Sigmoid colon (tissue), 7 donors: ENCODE results near the gene SELPLG. TPM values are rescaled to one million over a fixed set of nuclear protein-coding genes. Genes with fewer than 3 reads are reported as not detected.
A peak's percentile ranks its signal among the peaks of the same experiment; 100 is the strongest.

ENCODE experiments used
- DNase-seq: peaks from one replicate; pipeline ENCODE4 v3.0.0-alpha.2; 2019
- H3K27ac ChIP-seq, 4 donors: fragments of 200-600 bp; sonication (generic); one replicate each; pipeline ENCODE4 v1.5.1; 2016 to 2019; ENCODE audit warnings: mild to moderate bottlenecking in 1 of 4
- H3K27me3 ChIP-seq, 3 donors: fragments of 200-600 bp; sonication (generic); one replicate each; pipeline ENCODE4 v1.5.1; 2019; ENCODE audit warnings: mild to moderate bottlenecking in 1 of 3
- H3K36me3 ChIP-seq, 4 donors: fragments of 200-600 bp; sonication (generic); one replicate each; pipeline ENCODE4 v1.5.1; 2016 to 2019
- H3K4me1 ChIP-seq, 4 donors: fragments of 200-600 bp; sonication (generic); one replicate each; pipeline ENCODE4 v1.5.1; 2017 to 2019
- H3K4me3 ChIP-seq, 4 donors: fragments of 200-600 bp; sonication (generic); one replicate each; pipeline ENCODE4 v1.5.1; 2017 to 2019; ENCODE audit warnings: mild to moderate bottlenecking in 2 of 4, moderate library complexity in 1 of 4
- H3K9me3 ChIP-seq, 4 donors: fragments of 200-600 bp in 3 of 4; sonication (generic) in 3 of 4; one replicate each; pipeline versions ENCODE4 v1.5.1 to v1.6.1; 2013 to 2019
- CTCF ChIP-seq, 4 experiments: fragments of 450-650 bp in 3 of 4; fragments of 200-600 bp in 1 of 4; IDR thresholded peaks; one replicate each; pipeline ENCODE4 v1.5.1; 2016 to 2019; ENCODE audit warnings: antibody characterized with exemption in 4 of 4, mild to moderate bottlenecking in 3 of 4, moderate library complexity in 2 of 4
- EP300 ChIP-seq, 4 donors: sonication (generic); formaldehyde crosslinking; IDR thresholded peaks; one replicate each; pipeline ENCODE4 v1.6.1; 2017; ENCODE audit warnings: antibody characterized with exemption in 4 of 4
- POLR2A ChIP-seq, 2 donors: fragments of 450-650 bp; IDR thresholded peaks; one replicate each; pipeline ENCODE4 v1.6.1; 2016; ENCODE audit warnings: antibody characterized with exemption in 2 of 2, mild to moderate bottlenecking in 2 of 2, moderate library complexity in 2 of 2
- POLR2AphosphoS5 ChIP-seq, 4 donors: sonication (generic); formaldehyde crosslinking; IDR thresholded peaks; one replicate each; pipeline ENCODE4 v1.6.1; 2017; ENCODE audit warnings: antibody characterized with exemption in 4 of 4
- WGBS, 2 donors: extraction: QIAGEN DNeasy Blood & Tissue Kit; methylation state at CpG; one replicate each; pipeline ENCODE4 v1.1.7; 2013; 5-methylcytosine and 5-hydroxymethylcytosine counted together
- intact Hi-C: fragments of 100-400 bp; cut with DNase I; formaldehyde crosslinking; loops from one replicate; pipeline ENCODE4 v1.15.1; 2023
- polyA plus RNA-seq, 3 donors: library from polyadenylated mRNA; stranded (reverse); fragments of 200-250 nt; gene quantifications; one replicate each; pipeline ENCODE4 v1.2.3, GENCODE V29; 2013
- total RNA-seq, 4 donors: library from RNA; depleted of rRNA; stranded (reverse); fragments of >200 nt; gene quantifications; one replicate each; pipeline ENCODE4 v1.1.0, GENCODE V29; 2016
- donor health status: healthy with polysubstance abuse.
- donor health status: Bipolar disorder and iron deficiency.
- donor health status: healthy.

Gene SELPLG
- total and polyA plus RNA-seq, 7 donors: 1.8 to 26.1 (median 6.7) TPM

GRCh38 chr12:108670066-108670631, 36.5 kb upstream of the SELPLG start:
- WGBS, 2 donors: 86 to 92% methylated on average over 7 of the region's 7 CpGs
- intact Hi-C loops: no loop called here
- H3K27ac ChIP-seq: peak overlapping the region; percentile 27 to 99 (median 84)

GRCh38 chr12:108668542-108668941, 34.8 kb upstream of the SELPLG start:
- Histone ChIP-seq H3K4me1 (peaks cover 0 to 87% (median 73%) of the 10 kb centered on the region in 4 donors), H3K27ac (peak overlapping the region; percentile 18 to 99 (median 84)), H3K36me3 (no peaks in the 10 kb centered on the region), H3K27me3 (no peaks in the 10 kb centered on the region), H3K9me3 (no peaks in the 10 kb centered on the region), H3K4me3 (no peak overlapping the region)
- TF ChIP-seq POLR2A (IDR thresholded peaks at IDR 0.05): no peak
- peak in 1 of 4 donors; percentile 10 for TF ChIP-seq POLR2AphosphoS5 (IDR thresholded peaks at IDR 0.05)
- no peak for TF ChIP-seq EP300 (IDR thresholded peaks at IDR 0.05)
- no peak for TF ChIP-seq CTCF (IDR thresholded peaks at IDR 0.05)
- 85 to 90% methylated on average over 1 of the region's 1 CpG for WGBS, 2 donors
- intact Hi-C loops: no loop called here
- no peak for DNase-seq

More at GRCh38 chr12:108670066-108670631, 36.5 kb upstream of the SELPLG start:
- Histone ChIP-seq H3K27me3 (no peaks in the 10 kb centered on the region), H3K9me3 (no peaks in the 10 kb centered on the region), H3K4me3 (no peak overlapping the region), H3K4me1 (peaks cover 0 to 78% (median 57%) of the 10 kb centered on the region in 4 donors), H3K36me3 (peaks cover 0 to 6% (median 0%) of the 10 kb centered on the region in 4 donors)
- no peak for DNase-seq
- TF ChIP-seq EP300 (IDR thresholded peaks at IDR 0.05) (no peak), POLR2A (IDR thresholded peaks at IDR 0.05) (no peak), POLR2AphosphoS5 (IDR thresholded peaks at IDR 0.05) (no peak), CTCF (IDR thresholded peaks at IDR 0.05) (no peak)

- Histone ChIP-seq H3K36me3 (no peaks in the 10 kb centered on the region), H3K27me3 (no peaks in the 10 kb centered on the region), H3K4me3 (no peak overlapping the region), H3K9me3 (no peaks in the 10 kb centered on the region), H3K27ac (peak overlapping the region; percentile 83 to 99 (median 86)), H3K4me1 (peaks cover 0 to 83% (median 74%) of the 10 kb centered on the region in 4 donors)
- intact Hi-C loops: no loop called here
- TF ChIP-seq CTCF (IDR thresholded peaks at IDR 0.05) (no peak), POLR2AphosphoS5 (IDR thresholded peaks at IDR 0.05) (peak in 1 of 4 donors; percentile 6)
- 80 to 87% methylated on average over 8 of the region's 8 CpGs for WGBS, 2 donors
- DNase-seq: no peak
Observed at GRCh38 chr12:108668063-108668462, 34.4 kb upstream of the SELPLG start.

- Histone ChIP-seq H3K9me3 (no peaks in the 10 kb centered on the region), H3K4me1 (peaks cover 0 to 81% (median 73%) of the 10 kb centered on the region in 4 donors), H3K4me3 (no peak overlapping the region), H3K27ac (peak overlapping the region; percentile 83 to 99 (median 86)), H3K27me3 (no peaks in the 10 kb centered on the region), H3K36me3 (no peaks in the 10 kb centered on the region)
- DNase-seq: no peak
- intact Hi-C loops: no loop called here
- 59 to 67% methylated on average over 2 of the region's 2 CpGs for WGBS, 2 donors
- TF ChIP-seq CTCF (IDR thresholded peaks at IDR 0.05) (no peak), POLR2AphosphoS5 (IDR thresholded peaks at IDR 0.05) (no peak), EP300 (IDR thresholded peaks at IDR 0.05) (no peak), POLR2A (IDR thresholded peaks at IDR 0.05) (no peak)
Observed at GRCh38 chr12:108667349-108667748, 33.7 kb upstream of the SELPLG start.
